ENCODE data around the gene CPN2. TPM values are rescaled to one million over a fixed set of nuclear protein-coding genes. Genes with fewer than 3 reads are reported as not detected.

CPN2 gene
- total and polyA plus RNA-seq, 2 of the 13 experiments (the other 11 are each of a cell fraction or from before 2014, with no cell fraction given): 26.7 to 27.7 TPM

GRCh38 chr3:194315088-194315964 lies 35.8 kb downstream of the CPN2 start (continued):
- TF ChIP-seq ZSCAN31 (CRISPR knock-in tag; IDR thresholded peaks at IDR 0.05; ENCODE audit: low read depth) (no peak), ZIK1 (CRISPR knock-in tag; IDR thresholded peaks at IDR 0.05; ENCODE audit: borderline replicate concordance, low read depth) (no peak), ZNF710 (CRISPR knock-in tag; IDR thresholded peaks at IDR 0.05; ENCODE audit: borderline replicate concordance) (0 out of 2 replicates have a peak, but pooled peaks have one; percentile 26), NPAS2 (CRISPR knock-in tag; IDR thresholded peaks at IDR 0.05; ENCODE audit: borderline replicate concordance) (no peak), GLI4 (CRISPR knock-in tag; IDR thresholded peaks at IDR 0.05; ENCODE audit: borderline replicate concordance) (no peak), ZNF207 (IDR thresholded peaks at IDR 0.05; ENCODE audit: borderline replicate concordance) (no peak), PPARG (CRISPR knock-in tag; conservative IDR thresholded peaks at IDR 0.05) (no peak), ZSCAN30 (CRISPR knock-in tag; IDR thresholded peaks at IDR 0.05) (no peak), FOSL2 (CRISPR knock-in tag; IDR thresholded peaks at IDR 0.05) (peak; percentile 37; the same call in 1 of the 2 replicates), SIX4 (CRISPR knock-in tag; IDR thresholded peaks at IDR 0.05) (no peak), ZGPAT (CRISPR knock-in tag; IDR thresholded peaks at IDR 0.05) (peak; percentile 87), IKZF4 (CRISPR knock-in tag; IDR thresholded peaks at IDR 0.05; ENCODE audit: borderline replicate concordance, low read depth, not compliant biosample characterization) (no peak), TP53 (CRISPR knock-in tag; conservative IDR thresholded peaks at IDR 0.05) (no peak), ATF7-NPFF (CRISPR knock-in tag; IDR thresholded peaks at IDR 0.05; ENCODE audit: low read depth) (peak; percentile 76), ZNF747 (CRISPR knock-in tag; IDR thresholded peaks at IDR 0.05; ENCODE audit: borderline replicate concordance) (no peak), GMEB2 (CRISPR knock-in tag; IDR thresholded peaks at IDR 0.05; ENCODE audit: low read depth) (no peak), SALL1 (CRISPR knock-in tag; IDR thresholded peaks at IDR 0.05) (peak; percentile 66), ZFP62 (CRISPR knock-in tag; IDR thresholded peaks at IDR 0.05) (no peak), ZNF160 (CRISPR knock-in tag; IDR thresholded peaks at IDR 0.05) (no peak), KAT7 (CRISPR knock-in tag; IDR thresholded peaks at IDR 0.05; ENCODE audit: borderline replicate concordance) (peak; percentile 63; the same call in 1 of the 2 replicates), CREM (IDR thresholded peaks at IDR 0.05) (no peak), CREM (CRISPR knock-in tag; IDR thresholded peaks at IDR 0.05) (no peak)
- TF ChIP-seq, protein P1, sequence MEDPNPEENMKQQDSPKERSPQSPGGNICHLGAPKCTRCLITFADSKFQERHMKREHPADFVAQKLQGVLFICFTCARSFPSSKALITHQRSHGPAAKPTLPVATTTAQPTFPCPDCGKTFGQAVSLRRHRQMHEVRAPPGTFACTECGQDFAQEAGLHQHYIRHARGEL (CRISPR knock-in tag; IDR thresholded peaks at IDR 0.05): no peak
- TF ChIP-seq, protein P2, sequence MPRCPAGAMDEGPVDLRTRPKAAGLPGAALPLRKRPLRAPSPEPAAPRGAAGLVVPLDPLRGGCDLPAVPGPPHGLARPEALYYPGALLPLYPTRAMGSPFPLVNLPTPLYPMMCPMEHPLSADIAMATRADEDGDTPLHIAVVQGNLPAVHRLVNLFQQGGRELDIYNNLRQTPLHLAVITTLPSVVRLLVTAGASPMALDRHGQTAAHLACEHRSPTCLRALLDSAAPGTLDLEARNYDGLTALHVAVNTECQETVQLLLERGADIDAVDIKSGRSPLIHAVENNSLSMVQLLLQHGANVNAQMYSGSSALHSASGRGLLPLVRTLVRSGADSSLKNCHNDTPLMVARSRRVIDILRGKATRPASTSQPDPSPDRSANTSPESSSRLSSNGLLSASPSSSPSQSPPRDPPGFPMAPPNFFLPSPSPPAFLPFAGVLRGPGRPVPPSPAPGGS (CRISPR knock-in tag; IDR thresholded peaks at IDR 0.05): 0 out of 2 replicates have a peak, but pooled peaks have one; percentile 25
